Left forelimb (tissue), 1 donor: Measurements from ENCODE around the gene RASAL1.

Experiments
- DNase-seq: peaks from one replicate; pipeline ENCODE4 v3.0.0-alpha.2; 2018; ENCODE audit warnings: low spot score

RASAL1 gene

DNA sequence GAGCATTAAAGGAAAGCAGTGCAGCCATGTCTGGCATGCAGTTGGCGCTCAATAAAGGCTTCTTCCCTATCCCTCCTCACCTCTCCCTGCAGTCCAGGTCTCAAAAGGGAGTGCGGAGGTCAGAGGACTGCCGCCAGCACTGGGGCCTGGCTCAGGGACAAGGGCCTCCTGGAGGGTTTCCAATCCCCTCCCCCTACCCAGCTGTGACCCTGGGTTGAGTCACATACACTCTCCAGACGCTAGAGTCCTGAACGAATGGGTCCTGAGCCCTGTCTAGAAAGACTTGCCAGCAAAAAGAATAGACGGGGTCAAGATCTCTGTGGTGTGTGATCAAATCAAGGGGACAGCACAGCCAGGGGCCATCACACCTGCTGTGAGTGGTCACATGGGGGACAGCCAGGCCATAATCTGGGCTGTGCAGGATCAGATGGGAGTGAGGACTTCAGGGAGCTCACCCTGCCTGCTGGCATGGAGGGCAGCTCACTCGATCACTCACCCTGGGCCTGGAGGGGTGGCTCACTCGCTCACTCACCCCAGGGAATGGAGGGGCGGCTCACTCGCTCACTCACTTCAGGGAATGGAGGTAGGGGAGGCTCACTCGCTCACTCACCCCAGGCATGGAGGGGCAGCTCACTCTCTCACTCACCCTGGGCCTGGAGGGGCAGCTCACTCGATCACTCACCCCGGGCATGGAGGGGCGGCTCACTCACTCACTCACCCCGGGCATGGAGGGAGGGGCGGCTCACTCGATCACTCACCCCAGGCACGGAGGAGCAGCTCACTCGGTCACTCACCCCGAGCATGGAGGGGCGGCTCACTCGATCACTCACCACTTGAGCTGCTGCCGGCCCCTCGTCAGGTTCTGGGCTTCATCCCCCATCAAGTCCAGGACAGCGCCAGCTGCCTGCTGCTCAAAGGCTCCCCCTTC is 26.8 kb upstream of the RASAL1 start:
- DNase-seq: no peak

DNA sequence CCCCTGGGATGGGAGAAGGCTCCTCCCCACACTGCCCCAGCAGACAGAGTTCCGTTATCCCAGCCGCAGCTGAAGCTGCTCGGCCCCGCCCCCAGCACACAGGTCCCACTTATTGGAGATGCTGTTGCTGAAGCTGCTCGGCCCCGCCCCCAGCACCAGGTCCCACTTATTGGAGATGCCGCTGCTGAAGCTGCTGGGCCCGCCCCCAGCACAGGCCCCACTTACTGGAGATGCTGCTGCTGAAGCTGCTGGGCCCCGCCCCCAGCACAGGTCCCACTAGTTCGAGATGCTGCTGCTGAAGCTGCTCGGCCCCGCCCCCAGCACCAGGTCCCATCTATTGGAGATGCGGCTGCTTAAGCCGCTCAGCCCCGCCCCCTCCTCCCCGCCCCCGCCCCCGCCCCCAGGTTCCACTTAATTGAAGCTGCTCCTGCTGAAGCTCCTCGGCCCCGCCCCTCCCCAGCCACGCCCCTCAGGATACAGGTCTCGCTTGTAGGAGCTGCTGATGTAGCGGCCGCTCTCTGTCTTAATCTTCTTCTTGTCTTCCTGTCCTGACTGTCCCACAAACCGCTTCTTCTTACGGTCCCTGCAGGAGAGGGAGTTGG is 26.0 kb upstream of the RASAL1 start:
- DNase-seq: no peak

DNA sequence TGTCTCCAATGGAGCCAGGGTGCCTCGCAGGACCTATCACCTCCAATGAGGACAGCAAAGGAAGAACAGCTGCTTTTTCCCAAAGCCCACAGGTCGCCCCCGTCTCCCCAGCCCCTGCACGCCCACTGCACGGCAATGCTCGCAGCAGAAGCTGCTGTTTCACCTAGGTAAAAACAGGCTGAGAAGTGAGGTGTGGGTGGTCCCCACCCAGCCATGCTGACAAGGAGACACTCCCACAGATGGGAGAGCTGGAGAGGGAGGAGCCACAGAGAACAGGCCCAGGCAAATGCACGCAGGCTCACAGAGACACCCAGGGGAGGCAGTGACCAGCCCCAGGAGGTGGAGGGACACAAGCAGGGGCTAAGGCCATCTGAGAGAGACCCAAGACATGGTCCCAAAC is 24.4 kb upstream of the RASAL1 start:
- no peak for DNase-seq

DNA sequence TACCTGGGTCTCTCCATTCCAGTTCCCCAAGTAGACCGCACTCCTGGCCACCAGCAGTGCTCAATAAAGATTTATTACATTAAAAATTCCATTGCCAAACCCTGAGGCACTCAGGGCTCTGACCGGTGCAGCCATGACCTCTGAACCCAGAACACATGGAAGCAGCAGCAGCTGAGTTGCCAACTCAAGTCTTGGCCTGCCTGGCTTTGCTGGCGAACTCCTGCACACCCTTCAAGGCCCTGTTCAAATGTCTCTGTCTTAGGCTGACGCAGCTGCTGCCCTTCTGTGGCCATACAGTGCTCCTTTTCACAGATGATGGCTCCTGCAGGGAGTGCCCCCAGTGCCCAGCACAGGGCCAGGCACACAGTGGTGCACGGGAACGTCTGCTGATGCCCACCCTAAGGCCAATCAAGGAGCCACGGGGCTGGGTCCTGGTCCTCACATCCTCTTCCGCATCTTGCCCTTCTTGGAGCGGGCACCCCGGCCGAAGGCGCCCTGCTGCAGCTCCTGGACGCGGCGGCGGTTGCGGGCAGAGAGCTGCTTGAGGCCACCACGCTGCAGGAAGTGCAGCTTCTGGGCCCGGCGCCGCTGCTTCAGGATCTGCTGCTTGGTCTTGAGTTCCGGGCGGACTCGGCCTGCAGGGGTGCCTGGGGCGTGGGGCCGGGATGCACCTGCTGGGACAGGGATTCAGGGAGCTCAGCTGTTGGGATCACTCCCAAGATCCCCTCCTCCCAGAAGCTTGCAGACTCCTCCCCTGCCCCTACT is 23.1 kb upstream of the RASAL1 start:
- DNase-seq: no peak

DNA sequence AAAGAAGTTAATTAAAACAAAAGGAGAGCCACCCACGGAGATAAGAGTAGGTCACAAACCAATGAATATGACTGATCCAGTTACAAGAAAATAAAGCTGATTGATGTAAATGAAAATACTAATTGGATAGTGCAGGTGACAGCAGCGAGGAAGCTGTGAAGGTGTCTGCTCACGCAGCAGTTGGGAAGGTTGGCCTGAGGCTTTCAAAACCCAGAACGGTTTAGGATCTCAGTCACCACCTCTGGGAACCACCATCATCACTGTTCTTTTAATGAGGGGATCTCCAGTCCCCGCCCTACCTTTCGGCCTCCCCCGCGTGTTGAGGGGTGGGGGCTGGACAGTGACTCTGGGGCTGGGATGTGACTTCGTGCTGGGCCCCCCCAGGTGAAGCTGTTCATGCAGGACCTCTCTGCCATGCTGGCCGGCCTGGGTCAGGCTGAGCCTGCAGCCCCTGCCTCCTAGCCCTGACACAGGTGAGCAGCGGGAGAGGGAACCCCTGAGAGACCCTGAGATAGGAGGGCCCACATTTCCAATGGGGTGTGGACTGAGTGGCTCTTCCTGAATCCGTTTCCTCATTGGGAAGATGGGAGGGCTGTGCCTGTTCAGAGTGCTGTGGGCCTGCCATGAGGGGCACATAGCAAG is 21.8 kb upstream of the RASAL1 start:
- DNase-seq: no peak

DNA sequence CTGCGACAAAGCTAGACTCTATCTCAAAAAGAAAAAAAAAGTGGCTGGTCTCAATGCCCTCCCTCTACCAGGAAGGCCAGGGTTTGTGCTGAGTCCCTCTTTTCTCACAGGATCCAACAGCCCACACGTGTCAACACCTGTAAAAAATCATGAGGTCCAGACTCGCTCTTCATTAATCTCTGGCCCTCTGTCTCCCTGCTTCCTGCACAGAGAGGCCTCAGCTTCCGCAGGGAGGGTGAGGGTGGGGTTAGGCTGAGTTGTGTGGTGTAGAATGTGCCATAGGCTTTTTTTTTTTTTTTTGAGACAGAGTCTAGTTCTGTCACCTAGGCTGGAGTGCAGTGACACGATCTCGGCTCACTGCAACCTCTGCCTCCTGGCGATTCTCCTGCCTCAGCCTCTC is 20.1 kb upstream of the RASAL1 start:
- no peak for DNase-seq

DNA sequence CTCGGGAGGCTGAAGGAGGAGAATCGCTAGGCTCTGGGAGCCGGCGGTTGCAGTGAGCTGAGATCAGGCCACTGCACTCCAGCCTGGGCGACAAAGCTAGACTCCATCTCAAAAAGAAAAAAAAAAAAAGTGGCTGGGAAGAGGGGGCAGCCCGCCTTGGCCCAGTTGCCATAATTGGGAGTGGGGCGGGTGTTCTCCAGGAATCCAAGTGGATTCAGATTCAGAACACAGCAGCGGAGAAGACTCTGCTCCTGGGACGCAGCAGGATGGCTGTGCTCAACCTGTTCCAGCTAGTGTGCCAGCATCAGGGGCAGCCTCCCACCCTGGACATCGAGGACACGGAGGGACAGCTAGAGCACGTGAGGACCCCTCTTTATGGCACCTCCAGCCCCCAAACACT is 19.5 kb upstream of the RASAL1 start:
- DNase-seq: no peak

DNA sequence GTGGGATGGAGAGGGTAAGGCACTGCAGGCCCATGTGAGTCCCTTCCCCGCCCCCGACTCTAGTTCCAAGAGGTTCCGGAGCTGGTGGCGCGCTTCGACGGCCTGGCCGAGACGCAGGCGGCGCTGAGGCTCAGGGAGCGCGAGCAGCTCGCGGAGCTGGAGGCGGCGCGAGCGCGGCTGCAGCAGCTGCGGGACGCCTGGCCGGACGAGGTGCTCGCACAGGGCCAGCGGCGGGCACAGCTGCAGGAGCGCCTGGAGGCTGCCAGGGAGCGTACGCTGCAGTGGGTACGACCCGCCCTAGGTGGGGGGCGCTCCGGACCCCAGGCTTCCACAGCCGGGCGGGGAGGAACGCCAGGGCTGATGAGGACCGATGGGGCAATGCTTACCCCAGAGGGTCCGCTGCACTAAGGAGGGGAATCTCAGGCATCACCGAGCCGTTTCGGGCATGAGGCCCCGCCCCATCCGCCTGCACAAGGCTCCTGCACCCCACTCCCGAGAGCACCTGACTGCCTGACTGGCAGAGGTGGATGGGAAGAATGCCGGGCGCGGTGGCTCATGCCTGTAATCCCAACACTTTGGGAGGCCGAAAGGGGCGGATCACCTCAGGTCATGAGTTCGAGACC is 18.9 kb upstream of the RASAL1 start:
- no peak for DNase-seq

DNA sequence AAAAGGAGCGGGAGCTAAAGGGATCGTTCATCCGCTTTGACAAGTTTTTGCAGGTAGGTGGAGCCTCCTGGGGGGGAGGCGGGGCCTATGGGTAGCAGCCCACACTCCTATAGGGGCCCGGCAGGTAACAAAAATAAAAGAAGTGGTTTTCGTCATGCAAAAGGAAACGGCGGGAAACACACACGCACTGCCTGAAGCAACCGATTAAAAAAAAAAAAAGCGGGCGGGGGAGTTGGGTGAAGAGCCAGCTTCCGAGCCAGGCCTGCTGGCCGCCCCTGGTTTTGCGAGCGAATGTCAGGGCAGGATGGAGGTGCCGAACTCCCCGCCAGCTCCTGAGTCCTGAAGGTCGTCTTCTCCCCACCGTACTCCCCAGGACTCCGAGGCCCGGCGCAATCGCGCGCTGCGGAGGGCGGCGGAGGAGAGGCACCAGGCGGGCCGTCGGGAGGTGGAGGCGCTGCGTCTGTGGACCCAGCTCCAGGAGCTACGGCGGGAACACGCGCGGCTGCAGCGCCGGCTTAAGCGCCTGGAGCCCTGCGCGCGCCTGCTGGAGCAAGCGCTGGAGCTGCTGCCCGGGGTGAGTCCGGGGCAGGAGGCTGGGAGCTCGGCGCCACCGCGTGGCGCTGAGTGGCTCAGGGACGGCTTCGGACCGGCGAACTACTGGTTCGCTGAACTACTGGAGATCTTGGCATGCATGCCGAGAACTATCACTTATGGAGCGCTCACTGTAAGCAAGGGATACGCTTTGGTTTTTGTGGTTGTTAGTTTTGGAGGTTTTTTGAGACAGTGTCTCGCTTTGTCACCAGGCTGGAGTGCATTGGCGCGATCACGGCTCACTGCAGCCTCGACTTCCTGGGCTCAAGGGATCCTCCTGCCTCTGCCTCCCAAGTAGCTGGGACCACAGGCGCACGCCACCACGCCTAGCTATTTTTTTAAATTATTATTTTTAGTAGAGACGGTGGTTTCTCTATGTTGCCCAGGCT is 17.6 kb upstream of the RASAL1 start:
- peak; percentile 78 for DNase-seq

DNA sequence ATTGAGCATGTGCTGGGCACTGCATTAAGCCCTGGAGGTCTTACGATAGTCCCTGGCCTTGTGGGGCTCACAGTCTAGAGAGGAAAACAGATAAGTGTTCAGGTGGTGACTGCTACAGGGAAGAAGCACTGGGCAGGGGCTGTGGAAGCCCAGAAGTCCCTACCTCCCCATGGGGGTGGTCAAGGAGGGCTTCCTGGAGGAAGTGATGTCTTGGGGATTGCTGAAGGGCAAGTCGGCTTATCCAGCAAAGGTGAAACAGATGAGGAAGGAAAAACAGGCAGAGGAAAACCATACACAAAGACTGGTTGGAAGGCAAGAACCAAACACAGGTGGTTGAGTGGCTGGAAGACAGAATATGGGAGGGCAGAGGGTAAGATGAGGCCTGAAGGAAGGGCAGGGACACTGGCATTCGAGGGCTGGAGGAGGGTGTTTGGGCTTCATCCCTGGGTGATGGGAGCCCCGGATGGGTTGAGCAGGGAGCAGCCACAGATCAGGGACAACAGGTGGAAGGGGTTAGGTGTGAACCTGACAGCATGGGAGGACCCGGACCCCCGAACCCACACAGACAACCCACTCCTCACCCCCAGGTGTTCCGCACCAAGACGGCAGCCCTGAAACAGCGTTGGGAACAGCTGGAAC is 16.8 kb upstream of the RASAL1 start:
- DNase-seq: no peak

DNA sequence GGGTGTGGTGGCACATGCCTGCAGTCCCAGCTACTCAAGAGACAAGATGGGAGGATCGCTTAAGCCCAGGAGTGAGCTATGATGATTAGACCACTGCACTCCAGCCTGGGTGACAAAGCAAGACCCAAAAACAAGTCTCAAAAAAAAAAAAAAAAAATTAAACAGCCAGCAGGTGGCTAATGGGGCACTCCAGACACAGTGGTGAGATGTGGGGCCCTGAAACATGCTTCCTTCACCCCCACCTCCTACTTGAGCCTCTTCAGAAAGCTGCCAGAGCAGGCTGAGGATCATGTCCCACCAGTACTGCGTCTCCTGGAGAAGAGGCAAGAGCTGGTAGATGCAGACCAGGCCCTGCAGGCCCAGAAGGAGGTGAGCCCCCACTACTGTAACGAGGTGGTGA is 16.1 kb upstream of the RASAL1 start:
- no peak for DNase-seq

DNA sequence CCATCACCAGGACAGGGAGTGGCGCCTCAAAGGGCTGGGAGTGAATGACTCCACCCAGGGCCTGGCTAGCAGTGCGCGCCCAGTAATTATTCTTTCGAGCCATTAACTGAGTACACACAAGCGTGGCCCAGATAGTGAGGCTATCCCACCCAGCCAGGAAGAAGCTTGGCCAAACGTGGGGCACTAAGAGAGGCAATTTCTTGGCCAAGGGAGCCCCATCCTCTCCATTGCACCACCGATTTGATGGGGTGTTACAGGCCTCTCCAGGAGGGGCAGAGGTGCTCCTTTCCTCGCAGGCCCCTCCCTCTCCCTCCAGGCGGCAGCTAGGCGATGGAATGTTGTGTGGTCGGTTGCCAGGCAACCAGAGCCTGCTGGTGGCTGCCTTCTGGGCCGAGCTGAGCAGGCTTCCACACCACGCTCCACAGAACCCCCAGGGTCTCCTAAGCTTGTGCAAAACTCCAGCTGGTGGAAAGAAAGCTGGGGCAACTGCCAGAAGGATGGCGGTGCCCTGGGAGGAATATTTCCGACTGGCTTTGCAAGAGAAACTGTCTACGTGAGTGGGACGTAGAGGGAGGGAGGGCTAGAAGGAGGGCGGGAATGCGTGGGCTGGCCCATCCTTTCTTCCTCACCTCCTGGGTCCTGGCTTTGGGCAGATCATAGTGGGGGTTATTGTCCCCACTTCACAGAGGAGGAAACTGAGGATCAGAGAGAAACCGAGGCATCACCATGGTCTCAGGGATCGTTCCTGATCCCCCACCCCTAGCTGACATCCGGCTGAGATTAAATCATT is 14.0 kb upstream of the RASAL1 start, which contains the start of gene CFAP73:
Gene CFAP73, plus strand, starts transcription at position 364 of the 790 bp plus-strand sequence. Its CDS starts 134 bp downstream, at position 498.
- DNase-seq: no peak

DNA sequence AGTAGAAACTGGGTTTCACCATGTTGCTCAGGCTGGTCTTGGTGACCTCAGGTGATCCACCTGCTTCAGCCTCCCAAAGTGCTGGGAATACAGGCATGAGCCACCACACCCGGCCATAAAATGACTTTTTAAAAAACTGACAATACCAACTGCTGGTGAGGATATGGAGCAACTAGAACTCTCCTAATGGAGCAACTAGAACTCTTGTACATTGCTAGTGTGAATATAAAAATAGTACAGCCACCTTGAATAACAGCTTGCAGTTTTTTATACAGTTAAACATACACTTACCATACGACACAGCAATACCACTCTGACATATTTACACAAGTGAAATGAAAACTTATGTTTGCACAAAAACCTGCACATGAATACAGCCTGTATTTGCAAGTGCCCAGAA is 11.4 kb upstream of the RASAL1 start:
- no peak for DNase-seq

DNA sequence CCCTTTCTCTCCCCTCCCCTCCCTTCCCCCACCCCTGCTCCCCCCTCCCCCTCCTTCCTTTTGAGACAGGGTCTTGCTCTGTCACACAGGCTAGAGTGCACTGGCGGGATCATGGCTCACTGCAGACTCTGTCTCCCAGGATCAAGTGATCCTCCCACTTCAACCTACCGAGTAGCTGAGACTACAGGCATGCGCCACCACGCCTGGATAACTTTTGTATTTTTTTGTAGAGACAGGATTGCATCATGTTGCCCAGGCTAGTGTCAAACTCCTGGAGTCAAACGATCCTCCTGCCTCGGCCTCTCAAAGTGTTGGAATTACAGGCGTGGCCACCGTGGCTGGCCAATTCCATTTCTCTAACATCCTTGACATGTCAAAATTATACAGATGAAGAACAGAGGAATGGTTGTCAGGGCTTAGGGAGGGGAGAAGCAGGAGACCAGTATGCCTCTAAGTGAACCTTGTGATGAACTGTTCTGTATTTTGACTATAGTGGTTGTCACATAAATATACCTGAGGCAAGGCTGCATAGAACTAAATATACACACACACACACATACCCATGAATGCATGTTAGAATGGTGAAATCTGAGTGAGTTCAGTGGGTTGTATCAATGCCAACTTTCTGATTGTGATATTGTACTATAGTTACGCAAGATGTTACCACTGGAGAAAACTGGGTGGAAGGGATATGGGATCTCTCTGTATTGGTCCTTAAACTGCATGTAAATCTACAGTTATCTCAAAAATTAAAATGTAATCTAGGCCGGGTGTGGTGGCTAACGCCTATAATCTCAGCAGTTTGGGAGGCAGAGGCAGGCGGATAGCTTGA is 10.4 kb upstream of the RASAL1 start:
- no peak for DNase-seq

DNA sequence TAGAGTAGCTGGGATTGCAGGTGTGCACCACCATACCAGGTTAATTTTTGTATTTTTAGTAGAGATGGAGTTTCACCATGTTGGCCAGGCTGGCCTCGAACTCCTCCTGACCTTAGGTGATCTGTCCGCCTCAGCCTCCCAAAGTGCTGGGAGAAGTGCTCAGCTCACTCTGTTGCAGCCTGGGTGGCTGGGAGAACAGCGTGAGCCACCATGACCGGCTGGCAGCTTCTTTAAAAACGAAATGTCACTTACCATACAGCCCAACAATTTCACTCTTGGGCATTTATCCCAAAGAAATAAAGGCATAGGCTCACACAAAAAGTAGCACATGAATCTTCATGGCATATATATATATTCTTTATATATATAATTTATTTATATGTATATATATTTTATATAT is 9.2 kb upstream of the RASAL1 start:
- DNase-seq: no peak

DNA sequence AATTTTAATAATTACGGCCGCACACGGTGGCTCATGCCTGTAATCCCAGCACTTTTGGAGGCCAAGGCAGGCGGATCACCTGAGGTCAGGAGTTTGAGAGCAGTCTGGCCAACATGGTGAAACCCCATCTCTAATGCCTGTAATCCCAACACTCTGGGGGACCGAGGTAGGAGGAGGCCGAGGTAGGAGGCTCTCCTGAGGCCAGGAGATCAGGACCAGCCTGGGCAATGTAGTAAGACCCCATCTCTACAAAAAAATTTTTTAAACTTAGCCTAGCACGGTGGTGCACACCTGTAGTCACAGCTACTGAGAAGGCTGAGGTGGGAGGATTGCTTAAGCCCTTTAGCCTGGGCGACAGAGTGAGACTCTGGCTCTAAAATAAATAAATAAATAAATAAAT is 8.4 kb upstream of the RASAL1 start:
- no peak for DNase-seq

DNA sequence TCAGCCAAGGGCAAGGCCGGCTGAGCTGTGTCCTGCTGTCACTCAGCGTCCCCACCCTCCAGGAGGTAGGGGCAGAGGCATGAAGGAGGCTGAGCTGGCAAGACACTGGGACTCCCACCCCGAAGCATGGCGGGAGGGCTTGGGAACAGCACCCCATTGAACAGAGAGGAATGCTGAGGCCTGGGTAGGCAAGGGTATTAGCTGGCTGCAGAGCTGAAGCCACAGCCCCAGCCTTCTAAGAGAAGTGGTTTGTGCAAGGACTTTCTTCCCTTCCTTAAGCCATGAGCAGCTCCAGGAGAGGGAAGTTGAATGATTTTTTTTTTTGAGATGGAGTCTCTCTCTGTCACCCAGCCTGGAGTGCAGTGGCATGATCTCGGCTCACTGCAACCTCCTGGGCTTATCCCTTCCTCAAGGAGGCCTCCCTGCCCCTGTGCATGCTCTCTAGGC is 7.3 kb upstream of the RASAL1 start:
- no peak for DNase-seq

DNA sequence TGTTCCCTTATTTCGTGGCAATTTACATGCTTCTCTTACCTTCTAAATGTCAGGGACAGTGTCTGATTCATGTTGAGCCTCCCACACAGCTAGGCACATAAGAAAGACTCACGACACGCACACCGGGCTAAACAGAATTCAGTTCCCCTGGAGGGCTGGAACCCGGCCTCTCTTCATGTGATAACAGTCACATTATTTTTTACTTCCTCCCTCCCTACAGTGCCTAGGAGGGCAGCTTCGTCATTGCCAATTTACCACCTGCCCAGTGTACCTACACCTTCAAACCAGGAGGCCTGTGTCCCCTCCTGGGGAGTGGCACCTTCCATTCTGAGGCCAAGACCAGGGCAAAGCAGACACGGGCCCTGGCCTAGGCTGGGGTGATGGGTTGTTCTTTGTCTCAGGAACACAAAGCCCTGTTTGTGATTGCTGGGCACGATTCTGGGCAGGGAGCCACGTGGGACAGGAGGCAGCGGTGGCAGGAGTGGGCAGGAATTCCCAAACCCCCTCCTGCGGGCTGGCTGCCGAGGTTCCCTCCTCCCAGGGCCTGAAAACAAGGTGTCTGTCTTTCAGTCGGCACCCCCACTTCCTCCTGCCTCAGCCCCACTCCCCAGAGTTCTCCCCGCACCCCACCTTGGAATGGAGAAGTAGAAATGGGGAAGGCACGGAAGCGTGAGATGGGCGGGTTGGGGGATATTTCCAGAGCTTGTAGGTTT is 6.8 kb upstream of the RASAL1 start:
- DNase-seq: no peak
